Measurements from ENCODE around the gene CSN3. TPM values are rescaled to one million over a fixed set of nuclear protein-coding genes. Genes with fewer than 3 reads are reported as not detected.

CSN3 gene
- total RNA-seq, 2 experiments from 2014 or later: not detected

DNA sequence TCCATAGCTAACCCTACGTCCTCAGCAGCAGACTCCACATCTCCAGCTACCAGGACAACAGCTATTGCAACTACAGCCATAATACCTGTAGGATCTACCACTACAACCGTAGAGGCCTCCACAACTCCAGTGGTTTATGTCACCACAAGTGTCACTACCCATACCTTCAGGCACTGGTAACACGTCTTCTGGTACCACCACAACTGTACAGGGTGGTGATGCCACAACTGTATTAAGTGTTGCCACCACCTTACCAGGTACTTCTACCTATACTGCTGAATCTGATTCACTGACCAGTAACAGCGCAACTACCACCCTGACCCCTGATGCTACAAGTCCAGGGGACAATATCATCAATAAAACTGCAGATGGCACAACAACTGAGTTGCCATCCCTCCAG is 57.8 kb downstream of the CSN3 start:
- Mint-ChIP-seq H3K9me3 (peaks cover 2% of the 10 kb centered on the region), H3K4me1 (ENCODE audit: low read depth) (no peaks in the 10 kb centered on the region), H3K27ac (no peak overlapping the region), H3K27me3 (no peaks in the 10 kb centered on the region), H3K36me3 (no peaks in the 10 kb centered on the region), H3K4me3 (no peak overlapping the region)
- no peak for DNase-seq
- ChIA-PET CTCF (no interaction called here), POLR2A (no interaction called here)
- intact Hi-C loops (cut with micrococcal nuclease): no loop called here

Other genes with a start within 250 kb of the CSN3 start
- gene STATH, start 246.6 kb upstream of the CSN3 start, total RNA-seq: not detected
- not detected for gene HTN3, start 214.1 kb upstream of the CSN3 start, total RNA-seq
- gene HTN1, start 192.2 kb upstream of the CSN3 start, total RNA-seq: not detected
- gene PRR27, start 88.4 kb upstream of the CSN3 start, total RNA-seq: not detected
- gene ODAM, start 46.9 kb upstream of the CSN3 start, total RNA-seq: not detected
- not detected for gene FDCSP, start 16.5 kb upstream of the CSN3 start, total RNA-seq
- gene CABS1, start 92.4 kb downstream of the CSN3 start, total RNA-seq: not detected
- gene SMR3A, start 118.2 kb downstream of the CSN3 start, total RNA-seq: not detected
- gene SMR3B, start 140.5 kb downstream of the CSN3 start, total RNA-seq: not detected
- not detected for gene OPRPN, start 155.3 kb downstream of the CSN3 start, total RNA-seq
- not detected for gene MUC7, start 229.6 kb downstream of the CSN3 start, total RNA-seq

Measured in activated CD4-positive, alpha-beta memory T cell treated with anti-CD3 and anti-CD28 coated beads for 36 hours (primary cell).